ENCODE data around the gene PBRM1.
"Not testable (repeated sequence)": the region's sequence is repeated elsewhere in the genome, so short reads cannot be mapped to it uniquely, and the experiment has no call there.

Gene PBRM1

GRCh38 chr3:52679811-52680210 lies 5.9 kb downstream of the PBRM1 start:
- no peak overlapping the region for H3K27ac ChIP-seq
- no peak for TF ChIP-seq CTCF (conservative IDR thresholded peaks at IDR 0.05)

GRCh38 chr3:52679199-52679538 lies 6.5 kb downstream of the PBRM1 start:
- TF ChIP-seq CTCF (conservative IDR thresholded peaks at IDR 0.05), result no peak
- no peak overlapping the region for H3K27ac ChIP-seq

- no peak overlapping the region for H3K27ac ChIP-seq
- no peak for TF ChIP-seq CTCF (conservative IDR thresholded peaks at IDR 0.05)
Measured at GRCh38 chr3:52678265-52679198, 7.2 kb downstream of the PBRM1 start.

- not testable (repeated sequence) for H3K27ac ChIP-seq
Measured at GRCh38 chr3:52676201-52676600, 9.5 kb downstream of the PBRM1 start.

GRCh38 chr3:52671676-52672075 lies 14.0 kb downstream of the PBRM1 start:
- TF ChIP-seq CTCF (conservative IDR thresholded peaks at IDR 0.05), result no peak
- H3K27ac ChIP-seq, result no peak overlapping the region

GRCh38 chr3:52670621-52671521 lies 14.8 kb downstream of the PBRM1 start:
- H3K27ac ChIP-seq, result no peak overlapping the region

GRCh38 chr3:52663098-52663497 lies 22.6 kb downstream of the PBRM1 start:
- no peak overlapping the region for H3K27ac ChIP-seq
- TF ChIP-seq CTCF (conservative IDR thresholded peaks at IDR 0.05), result no peak

More at GRCh38 chr3:52670621-52671521, 14.8 kb downstream of the PBRM1 start:
- no peak for TF ChIP-seq CTCF (conservative IDR thresholded peaks at IDR 0.05)
